ENCODE results near the gene ARHGAP15.

Gene ARHGAP15

DNA sequence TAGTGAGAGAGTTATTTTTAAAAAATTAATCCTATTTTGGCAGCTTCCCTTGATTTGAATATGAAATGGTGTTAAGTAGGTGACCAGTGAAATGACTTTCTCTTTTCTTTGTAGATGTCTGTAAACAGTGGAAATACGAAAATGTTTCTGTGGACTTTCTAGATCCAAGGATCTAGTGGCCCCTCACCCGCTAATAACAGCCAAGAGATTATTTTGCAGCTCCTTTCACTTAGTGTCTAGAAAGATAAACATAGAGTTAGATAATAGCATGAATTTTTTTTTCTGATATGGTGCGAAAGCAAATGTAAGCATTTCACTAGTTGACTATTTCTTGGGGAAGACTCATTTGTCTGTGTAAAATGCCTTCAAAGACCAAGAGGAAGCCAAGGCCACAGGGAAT lies 57.7 kb downstream of the ARHGAP15 start:
- TF ChIP-seq CTCF (IDR thresholded peaks at IDR 0.05) (no peak), ZFX (IDR thresholded peaks at IDR 0.05; ENCODE audit: borderline replicate concordance) (no peak)

GRCh38 chr2:143190431-143190830 lies 61.2 kb downstream of the ARHGAP15 start:
- TF ChIP-seq CTCF (IDR thresholded peaks at IDR 0.05): no peak
- TF ChIP-seq ZFX (IDR thresholded peaks at IDR 0.05; ENCODE audit: borderline replicate concordance): no peak

More for the DNA sequence above, 57.7 kb downstream of the ARHGAP15 start:
- no peak overlapping the region for H3K27ac ChIP-seq

GRCh38 chr2:143192106-143192505 lies 62.9 kb downstream of the ARHGAP15 start:
- no peak overlapping the region for H3K27ac ChIP-seq
- TF ChIP-seq ZFX (IDR thresholded peaks at IDR 0.05; ENCODE audit: borderline replicate concordance): no peak
- no peak for TF ChIP-seq CTCF (IDR thresholded peaks at IDR 0.05)

More at GRCh38 chr2:143190431-143190830, 61.2 kb downstream of the ARHGAP15 start:
- H3K27ac ChIP-seq: no peak overlapping the region

DNA sequence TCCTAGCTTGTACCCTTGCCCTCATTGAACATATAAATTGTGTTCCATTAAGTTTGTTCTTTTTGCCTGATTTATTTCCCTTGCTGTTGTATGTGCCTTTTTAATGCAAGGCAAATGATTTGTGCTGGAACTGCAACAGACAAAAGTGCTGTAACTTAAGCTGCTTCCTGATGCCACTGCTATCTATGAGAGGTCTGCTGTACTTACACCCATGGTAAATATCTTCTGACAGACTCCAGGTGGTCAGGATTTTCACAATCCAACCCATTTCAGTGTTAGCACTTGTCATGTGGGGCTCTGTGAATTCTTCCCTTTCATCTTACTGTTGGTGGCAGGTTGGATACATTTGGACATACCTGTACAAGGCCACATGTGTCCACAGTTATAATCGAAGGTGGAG lies 63.5 kb downstream of the ARHGAP15 start:
- no peak overlapping the region for H3K27ac ChIP-seq
- no peak for TF ChIP-seq ZFX (IDR thresholded peaks at IDR 0.05; ENCODE audit: borderline replicate concordance)
- no peak for TF ChIP-seq CTCF (IDR thresholded peaks at IDR 0.05)

DNA sequence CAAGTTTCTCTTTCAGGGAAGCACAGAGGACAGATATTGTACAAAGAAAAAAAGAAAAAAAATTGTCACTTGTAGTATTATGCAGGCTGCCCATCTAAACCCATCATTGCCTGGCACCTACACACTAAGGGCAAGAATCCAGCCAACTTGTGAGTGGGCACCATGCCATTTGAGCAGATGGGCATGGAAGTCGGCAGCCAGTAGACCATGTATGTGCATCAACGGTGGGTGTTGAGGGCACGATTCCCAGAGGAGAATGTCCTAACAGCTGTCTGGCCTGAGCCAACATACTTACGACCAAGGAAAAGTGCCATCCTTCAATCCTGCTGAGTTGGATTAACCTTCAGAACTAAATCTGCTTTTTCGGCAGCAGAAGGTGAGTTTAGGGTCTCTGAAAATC lies 63.9 kb downstream of the ARHGAP15 start:
- TF ChIP-seq CTCF (IDR thresholded peaks at IDR 0.05): no peak
- no peak for TF ChIP-seq ZFX (IDR thresholded peaks at IDR 0.05; ENCODE audit: borderline replicate concordance)
- no peak overlapping the region for H3K27ac ChIP-seq

- no peak for TF ChIP-seq ZFX (IDR thresholded peaks at IDR 0.05; ENCODE audit: borderline replicate concordance)
- no peak for TF ChIP-seq CTCF (IDR thresholded peaks at IDR 0.05)
Measured at GRCh38 chr2:143195511-143195910, 66.3 kb downstream of the ARHGAP15 start.

GRCh38 chr2:143204062-143204461 lies 74.8 kb downstream of the ARHGAP15 start:
- TF ChIP-seq CTCF (IDR thresholded peaks at IDR 0.05) (no peak), ZFX (IDR thresholded peaks at IDR 0.05; ENCODE audit: borderline replicate concordance) (no peak)

More at GRCh38 chr2:143195511-143195910, 66.3 kb downstream of the ARHGAP15 start:
- H3K27ac ChIP-seq: no peak overlapping the region

More at GRCh38 chr2:143204062-143204461, 74.8 kb downstream of the ARHGAP15 start:
- no peak overlapping the region for H3K27ac ChIP-seq

Measured in 22Rv1 (cell line).